ENCODE measurements around the gene TMEM72. TPM values are rescaled to one million over a fixed set of nuclear protein-coding genes. Genes with fewer than 3 reads are reported as not detected.

Gene TMEM72
- total and polyA plus RNA-seq, 4 donors, result 0.02 to 0.33 TPM; not detected in 2

DNA sequence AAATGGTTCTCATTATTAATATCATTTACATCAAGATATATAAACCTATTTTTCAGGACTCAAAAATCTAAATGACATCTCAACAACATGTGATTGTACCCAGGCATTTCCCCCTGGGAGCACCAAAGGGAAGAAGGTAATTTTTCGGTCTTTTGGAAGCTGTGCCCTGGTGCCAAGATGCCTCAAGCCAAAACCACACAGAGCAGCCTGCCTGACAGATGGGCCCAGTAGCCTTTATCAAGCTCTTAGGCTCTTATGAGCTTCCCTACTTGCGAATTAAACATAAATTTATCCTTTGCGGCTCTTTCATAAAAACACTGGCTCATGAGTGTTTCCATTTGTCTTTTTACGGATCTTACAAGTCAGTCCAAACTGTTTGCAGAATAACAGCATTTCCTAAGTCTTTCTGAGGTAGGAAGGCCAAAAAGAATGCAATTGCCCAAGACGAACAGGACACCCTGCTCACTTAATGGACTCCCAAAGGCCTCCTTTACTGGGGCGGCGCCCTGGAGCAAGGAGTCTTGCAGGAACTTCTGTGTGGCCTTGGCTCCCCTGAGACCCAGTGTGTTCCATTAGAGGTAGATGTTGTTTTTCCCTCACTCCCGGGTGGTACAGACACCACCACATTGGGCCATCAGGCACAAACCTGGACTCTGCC lies 44.4 kb downstream of the TMEM72 start:
- 92% methylated on average over 8 of the region's 8 CpGs for WGBS
- H3K4me1 ChIP-seq (ENCODE audit: control insufficient read depth in 4 of 4, insufficient read depth in 4 of 4, low read length in 3 of 4), result peaks cover 9 to 22% (median 16%) of the 10 kb centered on the region in 4 donors
- H3K36me3 ChIP-seq (ENCODE audit: control insufficient read depth in 4 of 4, insufficient read depth in 3 of 4, low read depth in 1 of 4, low read length in 3 of 4), result peaks cover 0 to 3% (median 0%) of the 10 kb centered on the region in 4 donors
- H3K9me3 ChIP-seq (ENCODE audit: control insufficient read depth in 4 of 4, low read length in 3 of 4), result no peaks in the 10 kb centered on the region
- DNase-seq (ENCODE audit: low spot score), result peak; percentile 17
- no peak overlapping the region for H3K27ac ChIP-seq (ENCODE audit: low read depth in 1 of 2, low read length in 2 of 2)
- TF ChIP-seq HNF4A (conservative IDR thresholded peaks at IDR 0.05) (no peak), RXRA (IDR thresholded peaks at IDR 0.05) (no peak), FOXA2 (IDR thresholded peaks at IDR 0.05) (no peak), JUND (IDR thresholded peaks at IDR 0.05) (no peak), EGR1 (IDR thresholded peaks at IDR 0.05; ENCODE audit: low read depth in 2 of 2) (no peak), FOXA1 (IDR thresholded peaks at IDR 0.05) (no peak), TAF1 (conservative IDR thresholded peaks at IDR 0.05) (no peak), RAD21 (IDR thresholded peaks at IDR 0.05) (no peak)
- TF ChIP-seq, protein P1, sequence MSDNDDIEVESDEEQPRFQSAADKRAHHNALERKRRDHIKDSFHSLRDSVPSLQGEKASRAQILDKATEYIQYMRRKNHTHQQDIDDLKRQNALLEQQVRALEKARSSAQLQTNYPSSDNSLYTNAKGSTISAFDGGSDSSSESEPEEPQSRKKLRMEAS (IDR thresholded peaks at IDR 0.05), result no peak
- TF ChIP-seq, protein P2, sequence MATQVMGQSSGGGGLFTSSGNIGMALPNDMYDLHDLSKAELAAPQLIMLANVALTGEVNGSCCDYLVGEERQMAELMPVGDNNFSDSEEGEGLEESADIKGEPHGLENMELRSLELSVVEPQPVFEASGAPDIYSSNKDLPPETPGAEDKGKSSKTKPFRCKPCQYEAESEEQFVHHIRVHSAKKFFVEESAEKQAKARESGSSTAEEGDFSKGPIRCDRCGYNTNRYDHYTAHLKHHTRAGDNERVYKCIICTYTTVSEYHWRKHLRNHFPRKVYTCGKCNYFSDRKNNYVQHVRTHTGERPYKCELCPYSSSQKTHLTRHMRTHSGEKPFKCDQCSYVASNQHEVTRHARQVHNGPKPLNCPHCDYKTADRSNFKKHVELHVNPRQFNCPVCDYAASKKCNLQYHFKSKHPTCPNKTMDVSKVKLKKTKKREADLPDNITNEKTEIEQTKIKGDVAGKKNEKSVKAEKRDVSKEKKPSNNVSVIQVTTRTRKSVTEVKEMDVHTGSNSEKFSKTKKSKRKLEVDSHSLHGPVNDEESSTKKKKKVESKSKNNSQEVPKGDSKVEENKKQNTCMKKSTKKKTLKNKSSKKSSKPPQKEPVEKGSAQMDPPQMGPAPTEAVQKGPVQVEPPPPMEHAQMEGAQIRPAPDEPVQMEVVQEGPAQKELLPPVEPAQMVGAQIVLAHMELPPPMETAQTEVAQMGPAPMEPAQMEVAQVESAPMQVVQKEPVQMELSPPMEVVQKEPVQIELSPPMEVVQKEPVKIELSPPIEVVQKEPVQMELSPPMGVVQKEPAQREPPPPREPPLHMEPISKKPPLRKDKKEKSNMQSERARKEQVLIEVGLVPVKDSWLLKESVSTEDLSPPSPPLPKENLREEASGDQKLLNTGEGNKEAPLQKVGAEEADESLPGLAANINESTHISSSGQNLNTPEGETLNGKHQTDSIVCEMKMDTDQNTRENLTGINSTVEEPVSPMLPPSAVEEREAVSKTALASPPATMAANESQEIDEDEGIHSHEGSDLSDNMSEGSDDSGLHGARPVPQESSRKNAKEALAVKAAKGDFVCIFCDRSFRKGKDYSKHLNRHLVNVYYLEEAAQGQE (IDR thresholded peaks at IDR 0.05), result no peak
- TF ChIP-seq, protein P3, sequence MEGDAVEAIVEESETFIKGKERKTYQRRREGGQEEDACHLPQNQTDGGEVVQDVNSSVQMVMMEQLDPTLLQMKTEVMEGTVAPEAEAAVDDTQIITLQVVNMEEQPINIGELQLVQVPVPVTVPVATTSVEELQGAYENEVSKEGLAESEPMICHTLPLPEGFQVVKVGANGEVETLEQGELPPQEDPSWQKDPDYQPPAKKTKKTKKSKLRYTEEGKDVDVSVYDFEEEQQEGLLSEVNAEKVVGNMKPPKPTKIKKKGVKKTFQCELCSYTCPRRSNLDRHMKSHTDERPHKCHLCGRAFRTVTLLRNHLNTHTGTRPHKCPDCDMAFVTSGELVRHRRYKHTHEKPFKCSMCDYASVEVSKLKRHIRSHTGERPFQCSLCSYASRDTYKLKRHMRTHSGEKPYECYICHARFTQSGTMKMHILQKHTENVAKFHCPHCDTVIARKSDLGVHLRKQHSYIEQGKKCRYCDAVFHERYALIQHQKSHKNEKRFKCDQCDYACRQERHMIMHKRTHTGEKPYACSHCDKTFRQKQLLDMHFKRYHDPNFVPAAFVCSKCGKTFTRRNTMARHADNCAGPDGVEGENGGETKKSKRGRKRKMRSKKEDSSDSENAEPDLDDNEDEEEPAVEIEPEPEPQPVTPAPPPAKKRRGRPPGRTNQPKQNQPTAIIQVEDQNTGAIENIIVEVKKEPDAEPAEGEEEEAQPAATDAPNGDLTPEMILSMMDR (IDR thresholded peaks at IDR 0.05; ENCODE audit: low read depth, low read length, missing input control), result no peak
- no peaks in the 10 kb centered on the region for H3K27me3 ChIP-seq (ENCODE audit: control insufficient read depth in 4 of 4, insufficient read depth in 4 of 4, low read length in 3 of 4)
- no peak overlapping the region for H3K9ac ChIP-seq (ENCODE audit: low read depth in 1 of 2, low read length in 2 of 2)
- H3K4me3 ChIP-seq (ENCODE audit: low read depth in 1 of 3, low read length in 3 of 3), result no peak overlapping the region

DNA sequence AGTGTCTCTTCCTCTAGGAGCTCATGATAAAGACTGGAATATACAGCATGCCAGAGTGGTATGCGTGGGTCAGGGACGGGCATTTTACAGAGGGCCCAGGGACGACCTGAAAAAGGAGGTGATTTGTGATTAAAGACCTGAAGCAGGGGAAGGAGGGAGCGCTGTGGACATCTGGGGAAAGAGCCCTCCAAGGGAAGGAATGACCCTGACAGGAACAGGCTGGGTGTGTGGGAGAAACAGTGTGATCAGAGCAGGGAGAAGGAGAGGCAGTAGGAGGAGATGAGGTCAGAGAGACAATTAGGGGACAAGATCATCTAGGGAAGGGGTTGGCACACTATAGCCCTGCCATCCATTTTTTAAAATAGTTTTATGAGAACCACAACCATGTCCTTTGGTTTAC lies 45.1 kb downstream of the TMEM72 start:
- H3K27ac ChIP-seq (ENCODE audit: low read depth in 1 of 2, low read length in 2 of 2), result no peak overlapping the region
- 97% methylated on average over 4 of the region's 4 CpGs for whole genome bisulfite sequencing
- no peaks in the 10 kb centered on the region for H3K27me3 ChIP-seq (ENCODE audit: control insufficient read depth in 4 of 4, insufficient read depth in 4 of 4, low read length in 3 of 4)
- H3K36me3 ChIP-seq (ENCODE audit: control insufficient read depth in 4 of 4, insufficient read depth in 3 of 4, low read depth in 1 of 4, low read length in 3 of 4), result peaks cover 0 to 3% (median 0%) of the 10 kb centered on the region in 4 donors
- no peaks in the 10 kb centered on the region for H3K9me3 ChIP-seq (ENCODE audit: control insufficient read depth in 4 of 4, low read length in 3 of 4)
- DNase-seq (ENCODE audit: low spot score), result no peak
- H3K9ac ChIP-seq (ENCODE audit: low read depth in 1 of 2, low read length in 2 of 2), result no peak overlapping the region
- peaks cover 10 to 29% (median 17%) of the 10 kb centered on the region in 4 donors for H3K4me1 ChIP-seq (ENCODE audit: control insufficient read depth in 4 of 4, insufficient read depth in 4 of 4, low read length in 3 of 4)
- TF ChIP-seq, protein P3 (IDR thresholded peaks at IDR 0.05; ENCODE audit: low read depth, low read length, missing input control), result no peak
- no peak overlapping the region for H3K4me3 ChIP-seq (ENCODE audit: low read depth in 1 of 3, low read length in 3 of 3)
